LNCaP clone FGC (cell line): Measurements from ENCODE around the gene PCDHGB5.
A peak's percentile ranks its signal among the peaks of the same experiment; 100 is the strongest.
"Not testable (repeated sequence)": the region's sequence is repeated elsewhere in the genome, so short reads cannot be mapped to it uniquely, and the experiment has no call there.

Experiments
- DNase-seq: peaks from one replicate; pipeline ENCODE4 v3.0.0-alpha.2; 2011; ENCODE audit warnings: low read depth
- H3K4me3 ChIP-seq: 2 replicates; pipeline ENCODE4 v1.5.1; 2011; ENCODE audit warnings: mild to moderate bottlenecking, low read depth, low read length, control low read depth
- TF ChIP-seq, protein P1 (sequence below): IDR thresholded peaks from 2 replicates; pipeline ENCODE4 v1.5.1; 2012; ENCODE audit warnings: mild to moderate bottlenecking; ENCODE audit not compliant: control insufficient read depth, insufficient read depth; ENCODE audit errors: extremely low read depth

The PCDHGB5 gene

DNA sequence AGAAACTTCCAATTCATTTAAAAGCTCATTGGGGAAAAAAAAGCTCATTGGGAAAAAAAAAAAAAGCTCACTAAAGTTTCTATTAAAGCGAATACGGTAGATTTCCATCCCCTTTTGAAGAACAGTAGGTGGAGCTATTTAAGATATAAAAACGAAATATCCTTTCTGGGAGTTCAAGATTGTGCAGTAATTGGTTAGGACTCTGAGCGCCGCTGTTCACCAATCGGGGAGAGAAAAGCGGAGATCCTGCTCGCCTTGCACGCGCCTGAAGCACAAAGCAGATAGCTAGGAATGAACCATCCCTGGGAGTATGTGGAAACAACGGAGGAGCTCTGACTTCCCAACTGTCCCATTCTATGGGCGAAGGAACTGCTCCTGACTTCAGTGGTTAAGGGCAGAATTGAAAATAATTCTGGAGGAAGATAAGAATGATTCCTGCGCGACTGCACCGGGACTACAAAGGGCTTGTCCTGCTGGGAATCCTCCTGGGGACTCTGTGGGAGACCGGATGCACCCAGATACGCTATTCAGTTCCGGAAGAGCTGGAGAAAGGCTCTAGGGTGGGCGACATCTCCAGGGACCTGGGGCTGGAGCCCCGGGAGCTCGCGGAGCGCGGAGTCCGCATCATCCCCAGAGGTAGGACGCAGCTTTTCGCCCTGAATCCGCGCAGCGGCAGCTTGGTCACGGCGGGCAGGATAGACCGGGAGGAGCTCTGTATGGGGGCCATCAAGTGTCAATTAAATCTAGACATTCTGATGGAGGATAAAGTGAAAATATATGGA, 32.8 kb downstream of the PCDHGB5 start, which contains the start of gene PCDHGA12:
PCDHGA12 (plus strand) TSS at position 176 of the 782 bp plus-strand sequence; CDS start at position 429, 253 bp downstream.
- H3K4me3 ChIP-seq = peak within 1 kb of the TSS; percentile 42
- TF ChIP-seq, protein P1, sequence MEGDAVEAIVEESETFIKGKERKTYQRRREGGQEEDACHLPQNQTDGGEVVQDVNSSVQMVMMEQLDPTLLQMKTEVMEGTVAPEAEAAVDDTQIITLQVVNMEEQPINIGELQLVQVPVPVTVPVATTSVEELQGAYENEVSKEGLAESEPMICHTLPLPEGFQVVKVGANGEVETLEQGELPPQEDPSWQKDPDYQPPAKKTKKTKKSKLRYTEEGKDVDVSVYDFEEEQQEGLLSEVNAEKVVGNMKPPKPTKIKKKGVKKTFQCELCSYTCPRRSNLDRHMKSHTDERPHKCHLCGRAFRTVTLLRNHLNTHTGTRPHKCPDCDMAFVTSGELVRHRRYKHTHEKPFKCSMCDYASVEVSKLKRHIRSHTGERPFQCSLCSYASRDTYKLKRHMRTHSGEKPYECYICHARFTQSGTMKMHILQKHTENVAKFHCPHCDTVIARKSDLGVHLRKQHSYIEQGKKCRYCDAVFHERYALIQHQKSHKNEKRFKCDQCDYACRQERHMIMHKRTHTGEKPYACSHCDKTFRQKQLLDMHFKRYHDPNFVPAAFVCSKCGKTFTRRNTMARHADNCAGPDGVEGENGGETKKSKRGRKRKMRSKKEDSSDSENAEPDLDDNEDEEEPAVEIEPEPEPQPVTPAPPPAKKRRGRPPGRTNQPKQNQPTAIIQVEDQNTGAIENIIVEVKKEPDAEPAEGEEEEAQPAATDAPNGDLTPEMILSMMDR = peak; percentile 62
- DNase-seq = peak; percentile 45

- no peak overlapping the region; the same call in 1 of the 2 replicates for H3K4me3 ChIP-seq
- TF ChIP-seq, protein P1 = no peak
- DNase-seq = no peak
Measured at GRCh38 chr5:141431286-141431685, 33.5 kb downstream of the PCDHGB5 start.

GRCh38 chr5:141432308-141432707, 34.6 kb downstream of the PCDHGB5 start:
- DNase-seq, H3K4me3 ChIP-seq: not testable (repeated sequence)

GRCh38 chr5:141432726-141433125, 35.0 kb downstream of the PCDHGB5 start:
- H3K4me3 ChIP-seq = not testable (repeated sequence)

GRCh38 chr5:141434006-141434405, 36.3 kb downstream of the PCDHGB5 start:
- TF ChIP-seq, protein P1 = no peak
- no peak for DNase-seq
- no peak overlapping the region for H3K4me3 ChIP-seq

More at GRCh38 chr5:141432726-141433125, 35.0 kb downstream of the PCDHGB5 start:
- not testable (repeated sequence) for DNase-seq

DNA sequence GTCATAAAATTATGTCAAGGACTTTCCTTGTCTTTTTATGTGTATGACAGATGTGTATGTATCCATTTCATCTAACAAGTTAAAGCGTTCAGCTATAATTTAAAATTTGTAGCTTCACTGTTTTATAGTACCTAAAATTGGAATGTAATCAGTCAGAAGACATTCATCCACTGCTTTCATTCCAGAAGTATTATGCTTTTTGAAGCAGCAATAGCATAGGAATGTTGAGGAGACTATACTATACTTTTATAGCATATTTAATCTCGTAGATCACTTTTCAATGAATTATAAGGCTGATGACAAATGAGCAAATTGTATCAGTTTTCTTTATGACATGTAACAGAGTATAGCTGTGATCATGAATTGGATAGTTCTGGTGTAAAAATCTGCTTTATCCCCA, 39.5 kb downstream of the PCDHGB5 start:
- no peak overlapping the region for H3K4me3 ChIP-seq
- DNase-seq = no peak
- TF ChIP-seq, protein P1 = no peak

DNA sequence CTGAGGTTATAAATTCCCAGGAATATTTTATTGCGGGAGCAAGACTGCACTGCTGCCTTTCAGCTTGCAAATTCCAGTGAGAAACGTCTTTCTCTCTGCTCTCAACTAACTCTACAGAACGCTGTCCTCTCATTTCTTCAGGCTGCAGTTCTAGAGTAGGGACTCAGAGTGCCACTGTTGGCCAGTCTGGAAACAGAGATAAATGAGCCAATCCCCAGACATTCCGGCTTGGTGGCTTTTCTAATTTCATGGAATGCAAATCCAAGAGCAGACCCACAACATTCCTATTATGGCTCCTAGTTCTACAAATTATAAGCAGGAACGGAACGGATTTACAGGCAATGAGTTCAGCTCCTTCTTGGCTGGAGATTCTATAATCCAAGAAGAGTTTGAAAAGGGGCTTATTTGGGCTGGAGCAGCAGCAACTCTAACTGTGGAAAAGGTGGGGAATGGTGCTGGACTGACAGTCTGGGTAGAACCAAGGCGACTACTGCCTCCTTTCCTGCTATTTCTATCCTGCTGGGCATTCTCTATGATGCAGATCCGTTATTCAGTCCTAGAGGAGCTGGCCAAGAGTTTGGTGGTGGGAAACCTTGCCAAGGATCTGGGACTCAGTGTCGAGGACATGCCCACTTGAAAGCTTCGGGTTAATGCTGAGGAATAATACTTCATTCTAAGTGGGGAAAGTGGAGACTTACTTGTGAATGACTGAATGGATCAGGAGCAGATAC, 41.8 kb downstream of the PCDHGB5 start:
- H3K4me3 ChIP-seq = no peak overlapping the region
- no peak for DNase-seq
- TF ChIP-seq, protein P1 = no peak
